Liver (tissue), 9 donors: ENCODE data around the gene PPME1. TPM values are rescaled to one million over a fixed set of nuclear protein-coding genes. Genes with fewer than 3 reads are reported as not detected.

Experiments
- DNase-seq: peaks from one replicate; pipeline ENCODE4 v3.0.0-alpha.2; 2017; ENCODE audit warnings: low spot score
- H3K27ac ChIP-seq, 2 donors: one replicate each; pipeline ENCODE4 v1.7.0; 2013; ENCODE audit warnings: inconsistent platforms in 2 of 2, low read length in 2 of 2, control low read depth in 1 of 2, low read depth in 1 of 2, mild to moderate bottlenecking in 1 of 2
- H3K27me3 ChIP-seq, 4 donors: one replicate each; pipeline versions ENCODE4 v1.6.1 to v1.7.0; 2013; ENCODE audit warnings: low read length in 3 of 4, inconsistent platforms in 1 of 4, mild to moderate bottlenecking in 1 of 4, moderate library complexity in 1 of 4; ENCODE audit not compliant: control insufficient read depth in 4 of 4, insufficient read depth in 4 of 4
- H3K36me3 ChIP-seq, 4 donors: one replicate each; pipeline versions ENCODE4 v1.6.1 to v1.7.0; 2013; ENCODE audit warnings: low read length in 3 of 4, mild to moderate bottlenecking in 3 of 4, low read depth in 1 of 4, moderate library complexity in 1 of 4; ENCODE audit not compliant: control insufficient read depth in 4 of 4, insufficient read depth in 3 of 4
- H3K4me1 ChIP-seq, 4 donors: one replicate each; pipeline versions ENCODE4 v1.6.1 to v1.7.0; 2013; ENCODE audit warnings: low read length in 3 of 4, mild to moderate bottlenecking in 3 of 4, moderate library complexity in 1 of 4; ENCODE audit not compliant: control insufficient read depth in 4 of 4, insufficient read depth in 4 of 4
- H3K4me3 ChIP-seq, 3 donors: one replicate each; pipeline versions ENCODE4 v1.6.1 to v1.7.0; 2013; ENCODE audit warnings: low read length in 3 of 3, control low read depth in 1 of 3, low read depth in 1 of 3, mild to moderate bottlenecking in 1 of 3
- H3K9ac ChIP-seq, 2 donors: one replicate each; pipeline ENCODE4 v1.7.0; 2013; ENCODE audit warnings: low read length in 2 of 2, mild to moderate bottlenecking in 2 of 2, moderate library complexity in 2 of 2, control low read depth in 1 of 2, low read depth in 1 of 2
- H3K9me3 ChIP-seq, 4 donors: one replicate each; pipeline versions ENCODE4 v1.6.1 to v1.7.0; 2013; ENCODE audit warnings: low read length in 3 of 4; ENCODE audit not compliant: control insufficient read depth in 4 of 4
- ATF3 ChIP-seq: IDR thresholded peaks from 2 replicates; pipeline ENCODE4 v1.6.1; 2016; ENCODE audit warnings: antibody characterized with exemption
- CTCF ChIP-seq: fragments of 150-350 bp; IDR thresholded peaks from 2 replicates; pipeline ENCODE4 v1.5.1; 2017; ENCODE audit warnings: improper control_type of control experiment, low read depth, low read length; ENCODE audit not compliant: missing input control
- EGR1 ChIP-seq, 2 donors: IDR thresholded peaks; 2 replicates each; pipeline ENCODE4 v1.6.1; 2016 to 2018; ENCODE audit warnings: antibody characterized with exemption in 2 of 2, low read depth in 2 of 2
- FOXA1 ChIP-seq: IDR thresholded peaks from 2 replicates; pipeline ENCODE4 v1.6.1; 2016; ENCODE audit warnings: antibody characterized with exemption
- FOXA2 ChIP-seq: IDR thresholded peaks from 2 replicates; pipeline ENCODE4 v1.6.1; 2016; ENCODE audit warnings: antibody characterized with exemption
- GABPA ChIP-seq, 2 donors: IDR thresholded peaks in 1 of 2; conservative IDR thresholded peaks in 1 of 2; 2 replicates each; pipeline ENCODE4 v1.6.1; 2016; ENCODE audit warnings: antibody characterized with exemption in 2 of 2, mild to moderate bottlenecking in 1 of 2, moderate library complexity in 1 of 2
- HNF4A ChIP-seq, 2 donors: conservative IDR thresholded peaks; 2 replicates each; pipeline ENCODE4 v1.6.1; 2016; ENCODE audit warnings: antibody characterized with exemption in 2 of 2, mild to moderate bottlenecking in 2 of 2
- JUND ChIP-seq, 2 donors: IDR thresholded peaks; 2 replicates each; pipeline ENCODE4 v1.6.1; 2016; ENCODE audit warnings: antibody characterized with exemption in 2 of 2
- MAX ChIP-seq: IDR thresholded peaks from 2 replicates; pipeline ENCODE4 v1.6.1; 2016; ENCODE audit warnings: antibody characterized with exemption
- NR2F2 ChIP-seq: IDR thresholded peaks from 2 replicates; pipeline ENCODE4 v1.6.1; 2016; ENCODE audit warnings: antibody characterized with exemption
- RAD21 ChIP-seq, 2 donors: IDR thresholded peaks; 2 replicates each; pipeline ENCODE4 v1.6.1; 2016; ENCODE audit warnings: antibody characterized with exemption in 2 of 2, mild to moderate bottlenecking in 2 of 2
- REST ChIP-seq: IDR thresholded peaks from 2 replicates; pipeline ENCODE4 v1.6.1; 2016; ENCODE audit warnings: antibody characterized with exemption, mild to moderate bottlenecking
- RXRA ChIP-seq, 2 donors: IDR thresholded peaks; 2 replicates each; pipeline ENCODE4 v1.6.1; 2017 to 2018; ENCODE audit warnings: antibody characterized with exemption in 2 of 2, mild to moderate bottlenecking in 1 of 2
- SP1 ChIP-seq: IDR thresholded peaks from 2 replicates; pipeline ENCODE4 v1.6.1; 2018; ENCODE audit warnings: antibody characterized with exemption, mild to moderate bottlenecking
- TAF1 ChIP-seq: conservative IDR thresholded peaks from 2 replicates; pipeline ENCODE4 v1.6.1; 2016; ENCODE audit warnings: antibody characterized with exemption, mild to moderate bottlenecking
- YY1 ChIP-seq: IDR thresholded peaks from 2 replicates; pipeline ENCODE4 v1.6.1; 2016; ENCODE audit warnings: antibody characterized with exemption, mild to moderate bottlenecking
- ZBTB33 ChIP-seq: IDR thresholded peaks from 2 replicates; pipeline ENCODE4 v1.6.1; 2016; ENCODE audit warnings: antibody characterized with exemption
- WGBS: extraction: QIAGEN DNeasy Blood & Tissue Kit; methylation state at CpG from one replicate; pipeline ENCODE4 v1.1.7; 2013; 5-methylcytosine and 5-hydroxymethylcytosine counted together
- polyA plus RNA-seq, 2 donors: library from polyadenylated mRNA; stranded (reverse) in 1 of 2; unstranded in 1 of 2; fragments of 200-250 nt in 1 of 2; fragments of >200 nt in 1 of 2; fragmentation: Nextera tagmentation in 1 of 2; extraction: Ambion mirVana in 1 of 2; gene quantifications; one replicate each; pipeline versions ENCODE4 v1.2.1 to v1.2.3, GENCODE V29; 2013 to 2015
- total RNA-seq, 2 donors: library from RNA; depleted of rRNA; stranded (reverse); fragments of >200 nt; gene quantifications; one replicate each; pipeline ENCODE4 v1.2.3, GENCODE V29; 2014
- donor health status: healthy.
- donor health status: healthy.
- donor health status: healthy.
- donor health status: healthy.
- donor health status: healthy.

The PPME1 gene
- total and polyA plus RNA-seq, 4 donors, result 9.1 to 47.4 (median 13.6) TPM

- no peak overlapping the region for H3K4me3 ChIP-seq
- WGBS, result 97% methylated on average over 1 of the region's 1 CpG
- H3K9ac ChIP-seq, result no peak overlapping the region
- no peaks in the 10 kb centered on the region for H3K9me3 ChIP-seq
- no peak for DNase-seq
- no peaks in the 10 kb centered on the region for H3K36me3 ChIP-seq
- TF ChIP-seq TAF1 (no peak), CTCF (no peak), SP1 (no peak), HNF4A (conservative IDR thresholded peaks at IDR 0.05) (no peak), YY1 (no peak), GABPA (IDR thresholded peaks at IDR 0.05 in 1 of 2, conservative IDR thresholded peaks at IDR 0.05 in 1 of 2) (no peak), FOXA2 (no peak), JUND (IDR thresholded peaks at IDR 0.05) (no peak), ATF3 (no peak), NR2F2 (no peak), EGR1 (IDR thresholded peaks at IDR 0.05; ENCODE audit: low read depth in 2 of 2) (no peak), REST (no peak), RAD21 (IDR thresholded peaks at IDR 0.05) (no peak), RXRA (IDR thresholded peaks at IDR 0.05) (no peak), MAX (no peak)
- no peaks in the 10 kb centered on the region for H3K4me1 ChIP-seq
- H3K27me3 ChIP-seq, result no peaks in the 10 kb centered on the region
- H3K27ac ChIP-seq, result no peak overlapping the region
Measured at GRCh38 chr11:74157169-74157568, 13.9 kb upstream of the PPME1 start.

- H3K27me3 ChIP-seq, result no peaks in the 10 kb centered on the region
- no peaks in the 10 kb centered on the region for H3K4me1 ChIP-seq
- H3K27ac ChIP-seq, result no peak overlapping the region
- no peak overlapping the region for H3K9ac ChIP-seq
- H3K4me3 ChIP-seq, result no peak overlapping the region
- H3K9me3 ChIP-seq, result no peaks in the 10 kb centered on the region
- TF ChIP-seq RXRA (IDR thresholded peaks at IDR 0.05), result no peak
- no peak for TF ChIP-seq EGR1 (IDR thresholded peaks at IDR 0.05; ENCODE audit: low read depth in 2 of 2)
- TF ChIP-seq RAD21 (IDR thresholded peaks at IDR 0.05), result no peak
- no peak for TF ChIP-seq GABPA (IDR thresholded peaks at IDR 0.05 in 1 of 2, conservative IDR thresholded peaks at IDR 0.05 in 1 of 2)
- no peak for TF ChIP-seq REST
- TF ChIP-seq FOXA2, result no peak
- no peak for TF ChIP-seq FOXA1
- TF ChIP-seq ZBTB33, result no peak
- no peak for TF ChIP-seq YY1
- peaks cover under 1 to 10% (median 4%) of the 10 kb centered on the region in 4 donors for H3K36me3 ChIP-seq
- no peak for DNase-seq
Measured at GRCh38 chr11:74159642-74160041, 11.4 kb upstream of the PPME1 start.
